Sigmoid colon (tissue), 4 donors: ENCODE data around the gene PSMA1.

Source experiments
- CTCF ChIP-seq, 4 experiments: fragments of 450-650 bp in 3 of 4; fragments of 200-600 bp in 1 of 4; IDR thresholded peaks; one replicate each; pipeline ENCODE4 v1.5.1; 2016 to 2019; ENCODE audit warnings: antibody characterized with exemption in 4 of 4, mild to moderate bottlenecking in 3 of 4, moderate library complexity in 2 of 4
- EP300 ChIP-seq, 4 donors: sonication (generic); formaldehyde crosslinking; IDR thresholded peaks; one replicate each; pipeline ENCODE4 v1.6.1; 2017; ENCODE audit warnings: antibody characterized with exemption in 4 of 4
- POLR2A ChIP-seq, 2 donors: fragments of 450-650 bp; IDR thresholded peaks; one replicate each; pipeline ENCODE4 v1.6.1; 2016; ENCODE audit warnings: antibody characterized with exemption in 2 of 2, mild to moderate bottlenecking in 2 of 2, moderate library complexity in 2 of 2
- POLR2AphosphoS5 ChIP-seq, 4 donors: sonication (generic); formaldehyde crosslinking; IDR thresholded peaks; one replicate each; pipeline ENCODE4 v1.6.1; 2017; ENCODE audit warnings: antibody characterized with exemption in 4 of 4

- TF ChIP-seq CTCF (IDR thresholded peaks at IDR 0.05) (no peak), POLR2A (IDR thresholded peaks at IDR 0.05) (no peak), POLR2AphosphoS5 (IDR thresholded peaks at IDR 0.05) (no peak), EP300 (IDR thresholded peaks at IDR 0.05) (no peak)
Measured at GRCh38 chr11:14567064-14567651, 47.0 kb upstream of the PSMA1 start.
